SK-N-MC (cell line): ENCODE results near the gene MPP1.

ENCODE experiments used
- EZH2 ChIP-seq: fragments of 200-600 bp; sonication (generic); IDR thresholded peaks from one replicate; pipeline ENCODE4 v1.6.1; 2017; ENCODE audit warnings: antibody characterized with exemption
- POLR2AphosphoS5 ChIP-seq: IDR thresholded peaks from 2 replicates; pipeline ENCODE4 v1.6.1; 2012; ENCODE audit warnings: mild to moderate bottlenecking, low read depth, low read length, borderline replicate concordance

- TF ChIP-seq EZH2: no peak
- no peak for TF ChIP-seq POLR2AphosphoS5
Measured at GRCh38 chrX:154793084-154793795, 12.0 kb downstream of the MPP1 start.
